GM12864 (cell line): ENCODE data around the gene PLEKHB1.

Experiments used
- DNase-seq: peaks from one replicate; pipeline ENCODE4 v3.0.0-alpha.2; 2011; ENCODE audit warnings: low read depth
- H3K4me3 ChIP-seq: 2 replicates; pipeline ENCODE4 v1.5.1; 2011; ENCODE audit warnings: mild to moderate bottlenecking, low read depth, low read length, control low read depth
- TF ChIP-seq, protein P1 (sequence below): IDR thresholded peaks from 2 replicates; pipeline ENCODE4 v1.5.1; 2011; ENCODE audit warnings: low read depth, mild to moderate bottlenecking, moderate library complexity, low read length, control low read depth, inconsistent platforms; ENCODE audit errors: missing control alignments

The PLEKHB1 gene

DNA sequence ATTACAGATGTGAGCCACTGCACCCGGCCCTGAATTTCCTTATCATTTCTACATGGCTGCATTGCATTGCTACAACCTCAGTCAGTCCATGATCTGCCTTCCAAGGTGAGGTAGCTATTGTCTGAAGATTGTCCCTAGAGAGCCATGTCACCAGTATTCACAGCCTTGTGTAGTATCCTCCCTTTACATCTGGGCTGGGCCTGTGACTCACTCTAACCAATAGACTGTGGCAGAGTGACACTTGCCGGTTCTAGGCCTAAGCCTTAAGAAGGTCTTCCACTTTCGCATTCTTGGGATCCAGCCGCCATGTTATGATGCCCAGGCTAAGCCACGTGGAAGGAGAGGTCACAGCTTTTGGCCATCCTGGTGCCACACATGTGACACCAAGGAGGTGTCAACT, 10.1 kb upstream of the PLEKHB1 start:
- no peak for DNase-seq
- TF ChIP-seq, protein P1, sequence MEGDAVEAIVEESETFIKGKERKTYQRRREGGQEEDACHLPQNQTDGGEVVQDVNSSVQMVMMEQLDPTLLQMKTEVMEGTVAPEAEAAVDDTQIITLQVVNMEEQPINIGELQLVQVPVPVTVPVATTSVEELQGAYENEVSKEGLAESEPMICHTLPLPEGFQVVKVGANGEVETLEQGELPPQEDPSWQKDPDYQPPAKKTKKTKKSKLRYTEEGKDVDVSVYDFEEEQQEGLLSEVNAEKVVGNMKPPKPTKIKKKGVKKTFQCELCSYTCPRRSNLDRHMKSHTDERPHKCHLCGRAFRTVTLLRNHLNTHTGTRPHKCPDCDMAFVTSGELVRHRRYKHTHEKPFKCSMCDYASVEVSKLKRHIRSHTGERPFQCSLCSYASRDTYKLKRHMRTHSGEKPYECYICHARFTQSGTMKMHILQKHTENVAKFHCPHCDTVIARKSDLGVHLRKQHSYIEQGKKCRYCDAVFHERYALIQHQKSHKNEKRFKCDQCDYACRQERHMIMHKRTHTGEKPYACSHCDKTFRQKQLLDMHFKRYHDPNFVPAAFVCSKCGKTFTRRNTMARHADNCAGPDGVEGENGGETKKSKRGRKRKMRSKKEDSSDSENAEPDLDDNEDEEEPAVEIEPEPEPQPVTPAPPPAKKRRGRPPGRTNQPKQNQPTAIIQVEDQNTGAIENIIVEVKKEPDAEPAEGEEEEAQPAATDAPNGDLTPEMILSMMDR: no peak
- H3K4me3 ChIP-seq: no peak overlapping the region

DNA sequence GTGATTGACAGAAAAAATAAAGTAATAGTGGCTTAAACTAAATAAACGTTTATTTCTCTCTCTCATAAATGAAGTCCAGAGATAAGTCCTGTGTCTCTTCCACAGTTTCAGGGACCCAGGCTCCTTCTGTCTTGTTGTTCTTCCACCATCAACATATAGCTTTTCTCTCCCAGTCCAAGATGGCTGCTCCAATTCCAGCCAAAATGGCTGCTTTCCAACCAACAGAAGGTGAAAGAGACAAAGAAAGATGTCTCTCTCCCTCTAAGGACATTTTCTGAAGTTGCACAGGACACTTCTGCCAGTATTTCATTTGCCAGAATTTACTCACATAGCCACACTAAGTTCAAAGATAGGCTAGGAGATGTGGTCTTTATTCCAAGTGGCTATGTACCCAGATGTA, 9.4 kb upstream of the PLEKHB1 start:
- no peak for DNase-seq
- TF ChIP-seq, protein P1: no peak

DNA sequence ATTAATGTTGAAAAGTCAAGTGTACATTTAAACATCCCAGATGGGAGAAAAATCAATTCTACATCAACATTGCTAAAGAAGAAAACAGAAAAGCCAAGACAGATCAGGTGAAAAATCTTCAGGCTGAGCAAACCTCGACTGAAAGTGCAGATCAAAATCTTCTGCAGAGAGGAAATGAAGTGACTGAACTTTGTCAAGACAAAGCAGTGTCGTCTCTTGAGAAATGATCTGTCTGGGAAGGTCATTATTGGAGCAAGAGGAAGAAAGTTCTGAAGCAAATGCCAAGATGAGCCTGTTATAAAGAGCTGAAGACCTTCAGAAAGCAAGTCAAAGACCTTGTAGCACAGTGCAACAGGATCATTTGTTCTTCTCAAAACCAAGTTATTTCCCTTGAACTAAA, 5.8 kb upstream of the PLEKHB1 start:
- no peak overlapping the region for H3K4me3 ChIP-seq
- DNase-seq: no peak
- TF ChIP-seq, protein P1: no peak

More for the DNA sequence above, 9.4 kb upstream of the PLEKHB1 start:
- H3K4me3 ChIP-seq: no peak overlapping the region

DNA sequence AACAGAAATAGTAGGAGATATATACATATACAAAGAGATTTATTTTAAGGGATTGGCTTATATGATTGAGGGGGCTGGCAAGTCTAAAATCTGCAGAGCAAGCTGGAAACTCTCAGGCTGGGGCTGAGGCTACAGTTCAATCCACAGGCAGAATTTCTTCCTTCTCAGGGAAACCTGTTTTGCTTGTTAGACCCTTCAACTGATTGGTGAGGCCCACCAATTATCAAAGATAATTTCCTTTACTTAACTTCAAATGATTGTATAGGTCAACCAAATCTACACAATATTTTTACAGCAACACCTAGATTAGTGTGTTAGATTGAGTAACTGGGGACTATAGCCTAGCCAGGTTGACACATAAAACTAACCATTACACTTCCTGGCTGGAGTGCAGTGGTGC, 4.7 kb upstream of the PLEKHB1 start:
- DNase-seq: no peak
- TF ChIP-seq, protein P1: no peak
- no peak overlapping the region for H3K4me3 ChIP-seq

DNA sequence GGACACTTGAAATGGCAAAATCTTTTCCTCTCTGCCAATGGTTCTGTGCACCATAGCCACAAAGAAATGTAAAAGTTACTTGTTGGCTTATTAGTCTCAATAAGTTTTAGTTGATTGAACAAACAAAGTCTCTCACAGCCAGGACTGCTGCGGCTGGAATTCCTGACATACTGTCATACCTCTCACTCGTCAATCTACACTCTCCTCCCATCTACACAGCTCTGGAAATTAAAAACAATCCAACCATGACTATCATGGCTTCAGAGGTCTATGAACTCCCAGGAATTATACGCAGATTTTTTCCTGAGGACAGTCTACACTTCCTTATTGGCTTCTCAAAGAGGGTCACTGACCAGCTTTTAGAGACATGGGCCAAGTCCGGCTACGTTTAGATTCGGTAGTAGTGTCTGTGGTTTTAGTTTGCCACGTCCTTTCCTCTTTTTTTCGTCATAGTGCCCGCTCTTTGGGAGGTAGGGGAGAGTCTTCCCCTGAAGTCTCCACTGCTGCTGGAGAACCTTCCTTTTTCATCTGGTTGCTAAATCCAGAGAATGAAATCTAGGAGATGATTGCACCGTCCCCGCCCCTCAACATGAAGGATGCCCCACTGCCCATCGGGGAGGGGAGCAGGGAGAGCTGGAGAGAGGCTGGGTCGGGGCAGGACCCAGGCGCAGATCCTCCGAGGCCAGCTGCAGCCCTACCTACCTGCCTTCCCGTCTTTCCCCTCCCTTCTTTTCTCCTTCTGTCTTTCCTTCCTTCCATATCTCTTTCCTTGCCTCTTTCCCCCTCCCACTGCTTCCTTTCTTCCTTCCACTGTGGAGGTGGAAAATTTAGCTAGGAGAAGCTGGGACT, 1.0 kb upstream of the PLEKHB1 start:
- no peak for DNase-seq
- H3K4me3 ChIP-seq: no peak overlapping the region
- TF ChIP-seq, protein P1: no peak

DNA sequence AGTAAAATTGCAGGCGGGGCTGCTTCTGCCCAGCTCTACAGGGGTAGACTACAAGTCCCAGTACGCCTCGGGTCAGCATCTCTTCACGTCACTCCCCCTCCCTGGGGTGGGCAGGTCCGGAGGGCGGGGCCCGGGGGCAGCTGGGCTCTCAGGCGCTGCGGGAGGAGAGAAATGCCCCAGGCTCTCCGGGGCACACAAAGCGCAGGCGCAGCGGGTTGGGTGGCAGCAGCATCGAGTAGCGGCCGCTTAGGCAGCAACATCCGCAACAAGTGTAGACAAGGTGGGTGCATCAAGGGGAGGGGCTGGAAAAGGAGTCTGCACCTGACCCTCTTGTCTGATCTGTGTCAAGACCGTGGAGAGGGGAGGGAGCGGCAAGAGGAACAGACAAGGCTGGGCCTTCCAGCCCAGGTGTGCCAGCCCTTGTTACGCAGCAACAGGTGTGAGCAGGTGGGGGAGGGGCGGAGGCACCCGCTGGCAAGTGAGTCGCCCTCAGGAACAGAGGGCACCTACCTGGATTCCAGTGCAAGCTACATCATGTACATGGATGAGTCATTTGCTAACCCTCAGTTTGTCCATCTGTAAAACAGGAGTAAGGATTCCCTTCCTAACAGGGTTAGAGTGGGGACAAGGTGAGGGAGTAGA, 1.2 kb downstream of the PLEKHB1 start:
- peak; percentile 40 for DNase-seq
- no peak overlapping the region for H3K4me3 ChIP-seq
- TF ChIP-seq, protein P1: no peak
